ENCODE results near the gene CEP295NL. TPM values are rescaled to one million over a fixed set of nuclear protein-coding genes. Genes with fewer than 3 reads are reported as not detected.
A peak's percentile ranks its signal among the peaks of the same experiment; 100 is the strongest.

The CEP295NL gene
- polyA plus RNA-seq, 1 donor: 0.42 TPM

GRCh38 chr17:78865682-78866390 is 37.2 kb downstream of the CEP295NL start:
- no peak for DNase-seq (ENCODE audit: low read depth)

GRCh38 chr17:78864117-78864516 is 38.9 kb downstream of the CEP295NL start:
- no peak for DNase-seq (ENCODE audit: low read depth)

- no peak for DNase-seq (ENCODE audit: low read depth)
Observed at GRCh38 chr17:78862073-78863023, 40.7 kb downstream of the CEP295NL start.

GRCh38 chr17:78861229-78861628 is 41.8 kb downstream of the CEP295NL start:
- DNase-seq (ENCODE audit: low read depth): no peak

- DNase-seq (ENCODE audit: low read depth): no peak
Observed at GRCh38 chr17:78859051-78859450, 44.0 kb downstream of the CEP295NL start.

- DNase-seq (ENCODE audit: low read depth): no peak
Observed at GRCh38 chr17:78857266-78857665, 45.7 kb downstream of the CEP295NL start.

- DNase-seq (ENCODE audit: low read depth): no peak
Observed at GRCh38 chr17:78855561-78856165, 47.3 kb downstream of the CEP295NL start.

- DNase-seq (ENCODE audit: low read depth): no peak
Observed at GRCh38 chr17:78854508-78854907, 48.5 kb downstream of the CEP295NL start.

GRCh38 chr17:78853926-78854394 is 49.0 kb downstream of the CEP295NL start:
- no peak for DNase-seq (ENCODE audit: low read depth)

GRCh38 chr17:78852709-78853121 is 50.3 kb downstream of the CEP295NL start:
- no peak for DNase-seq (ENCODE audit: low read depth)

- no peak for DNase-seq (ENCODE audit: low read depth)
Observed at GRCh38 chr17:78849026-78849425, 54.0 kb downstream of the CEP295NL start.

- DNase-seq (ENCODE audit: low read depth): no peak
Observed at GRCh38 chr17:78847052-78847451, 55.9 kb downstream of the CEP295NL start.

- DNase-seq (ENCODE audit: low read depth): no peak
Observed at GRCh38 chr17:78844301-78845005, 58.5 kb downstream of the CEP295NL start.

GRCh38 chr17:78842881-78843565 is 60.0 kb downstream of the CEP295NL start:
- no peak for DNase-seq (ENCODE audit: low read depth)

GRCh38 chr17:78840780-78841611 is 62.0 kb downstream of the CEP295NL start, which contains the start of gene USP36:
USP36 (minus strand) TSS chr17:78840814; CDS start chr17:78836363, 4,451 bp downstream.
- peak; percentile 97 for DNase-seq (ENCODE audit: low read depth)

Other genes starting within 250 kb of the CEP295NL start
- gene CYTH1, start 120.9 kb downstream of the CEP295NL start, polyA plus RNA-seq (ENCODE audit: insufficient read length): 22.5 TPM
- gene USP36, start 62.4 kb downstream of the CEP295NL start, polyA plus RNA-seq (ENCODE audit: insufficient read length): 26.1 TPM
- 164 TPM for gene TIMP2, start 22.2 kb upstream of the CEP295NL start, polyA plus RNA-seq (ENCODE audit: insufficient read length)
- 45.4 TPM for gene LGALS3BP, start 76.7 kb upstream of the CEP295NL start, polyA plus RNA-seq (ENCODE audit: insufficient read length)
- gene CANT1, start 106.6 kb upstream of the CEP295NL start, polyA plus RNA-seq (ENCODE audit: insufficient read length): 25.6 TPM
- gene C1QTNF1, start 121.0 kb upstream of the CEP295NL start, polyA plus RNA-seq (ENCODE audit: insufficient read length): 3.8 TPM
- 17.9 TPM for gene ENGASE, start 171.6 kb upstream of the CEP295NL start, polyA plus RNA-seq (ENCODE audit: insufficient read length)